ENCODE results near the gene PRPS1.

GRCh38 chrX:107656978-107657377, 28.7 kb downstream of the PRPS1 start:
- TF ChIP-seq EP300 (conservative IDR thresholded peaks at IDR 0.05; ENCODE audit: poor library complexity, severe bottlenecking): no peak
- TF ChIP-seq CTCF (IDR thresholded peaks at IDR 0.05; ENCODE audit: poor library complexity, severe bottlenecking): no peak
- no peak for TF ChIP-seq POLR2AphosphoS5 (IDR thresholded peaks at IDR 0.05)
- TF ChIP-seq EZH2 (IDR thresholded peaks at IDR 0.05; ENCODE audit: borderline replicate concordance, insufficient read depth, low read length, poor library complexity, severe bottlenecking): no peak

Data from neural cell (in vitro differentiated cells).